ENCODE data around the gene FHIT.

GRCh38 chr3:60001369-60001768 is 1249.9 kb downstream of the FHIT start:
- TF ChIP-seq POLR2A (IDR thresholded peaks at IDR 0.05): no peak
- no peak for TF ChIP-seq CTCF (IDR thresholded peaks at IDR 0.05)
- TF ChIP-seq POLR2AphosphoS5 (IDR thresholded peaks at IDR 0.05): no peak
